ENCODE results near the gene NXN. TPM values are rescaled to one million over a fixed set of nuclear protein-coding genes. Genes with fewer than 3 reads are reported as not detected.
A peak's percentile ranks its signal among the peaks of the same experiment; 100 is the strongest.
"Not testable (repeated sequence)": the region's sequence is repeated elsewhere in the genome, so short reads cannot be mapped to it uniquely, and the experiment has no call there.

Gene NXN
- total RNA-seq, 8 experiments from 2014 or later = 1.0 to 66.4 (median 22.6) TPM

GRCh38 chr17:850086-850850 is 129.3 kb downstream of the NXN start:
- 75 to 93% (median 91%) methylated on average over 4 to 12 of the region's 25 CpGs; no CpG with 5 or more reads in 5 of the 10 experiments for WGBS, 10 experiments
- Histone ChIP-seq H3K4me3 (no peak overlapping the region), H3K4me1 (replicated peaks in 1 of 2) (peaks cover 15 to 37% of the 10 kb centered on the region in 2 donors), H3K27ac (no peak overlapping the region)
- ATAC-seq (replicated peaks in 6 of 8) = no peak
- in situ Hi-C loops (cut with MboI; ENCODE audit: low pct_unique_long_range_greater_than_20kb in 2 of 9, low sequenced_read_pairs in 9 of 9, unreplicated experiment in 9 of 9) = no loop called here

- in situ Hi-C loops (cut with MboI; ENCODE audit: low pct_unique_long_range_greater_than_20kb in 2 of 9, low sequenced_read_pairs in 9 of 9, unreplicated experiment in 9 of 9) = no loop called here
- Histone ChIP-seq H3K27ac (no peak overlapping the region), H3K4me1 (replicated peaks in 1 of 2) (peaks cover 15 to 37% of the 10 kb centered on the region in 2 donors), H3K4me3 (no peak overlapping the region)
- peak in 1 of 8 experiments; percentile 45 for ATAC-seq (replicated peaks in 6 of 8)
- WGBS, 10 experiments = 28 to 100% (median 84%) methylated on average over 2 to 10 of the region's 11 CpGs
These were observed 131.2 kb downstream of the NXN start for GRCh38 chr17:848402-848801.

GRCh38 chr17:846901-847843 is 132.4 kb downstream of the NXN start:
- peaks cover 14 to 37% of the 10 kb centered on the region in 2 donors for H3K4me1 ChIP-seq (replicated peaks in 1 of 2)
- ATAC-seq (replicated peaks in 6 of 8) = no peak
- in situ Hi-C loops (cut with MboI; ENCODE audit: low pct_unique_long_range_greater_than_20kb in 2 of 9, low sequenced_read_pairs in 9 of 9, unreplicated experiment in 9 of 9) = no loop called here
- H3K4me3 ChIP-seq = no peak overlapping the region
- no peak overlapping the region for H3K27ac ChIP-seq
- WGBS, 10 experiments = 5 to 100% (median 81%) methylated on average over 1 to 16 of the region's 32 CpGs; no CpG with 5 or more reads in 1 of the 10 experiments

GRCh38 chr17:841313-841712 is 138.3 kb downstream of the NXN start:
- ATAC-seq (replicated peaks in 6 of 8) = no peak
- WGBS, 10 experiments = 83 to 90% (median 85%) methylated on average over 2 to 17 of the region's 33 CpGs; no CpG with 5 or more reads in 6 of the 10 experiments
- H3K4me1 ChIP-seq (replicated peaks in 1 of 2) = no peaks in the 10 kb centered on the region

GRCh38 chr17:838486-838885 is 141.1 kb downstream of the NXN start:
- no peaks in the 10 kb centered on the region for H3K4me1 ChIP-seq (replicated peaks in 1 of 2)
- in situ Hi-C loops (cut with MboI; ENCODE audit: low pct_unique_long_range_greater_than_20kb in 2 of 9, low sequenced_read_pairs in 9 of 9, unreplicated experiment in 9 of 9) = no loop called here
- no peak for ATAC-seq (replicated peaks in 6 of 8)
- no peak overlapping the region for H3K27ac ChIP-seq
- H3K4me3 ChIP-seq = no peak overlapping the region
- WGBS, 10 experiments = 70 to 100% (median 98%) methylated on average over 1 to 9 of the region's 11 CpGs; no CpG with 5 or more reads in 3 of the 10 experiments

More at GRCh38 chr17:841313-841712, 138.3 kb downstream of the NXN start:
- H3K4me3 ChIP-seq = no peak overlapping the region
- in situ Hi-C loops (cut with MboI; ENCODE audit: low pct_unique_long_range_greater_than_20kb in 2 of 9, low sequenced_read_pairs in 9 of 9, unreplicated experiment in 9 of 9) = no loop called here
- H3K27ac ChIP-seq = no peak overlapping the region

- no peak for ATAC-seq (replicated peaks in 6 of 8)
- Histone ChIP-seq H3K4me3 (no peak overlapping the region), H3K4me1 (replicated peaks in 1 of 2) (no peaks in the 10 kb centered on the region), H3K27ac (no peak overlapping the region)
- in situ Hi-C loops (cut with MboI; ENCODE audit: low pct_unique_long_range_greater_than_20kb in 2 of 9, low sequenced_read_pairs in 9 of 9, unreplicated experiment in 9 of 9) = no loop called here
- 100% methylated on average over 1 of the region's 9 CpGs; no CpG with 5 or more reads in 9 of the 10 experiments for WGBS, 10 experiments
These were observed 143.4 kb downstream of the NXN start for GRCh38 chr17:836151-836550.

GRCh38 chr17:835721-836120 is 143.9 kb downstream of the NXN start:
- H3K27ac ChIP-seq; in situ Hi-C loops (cut with MboI; ENCODE audit: low pct_unique_long_range_greater_than_20kb in 2 of 9, low sequenced_read_pairs in 9 of 9, unreplicated experiment in 9 of 9); H3K4me1 ChIP-seq (replicated peaks in 1 of 2); H3K4me3 ChIP-seq; ATAC-seq (replicated peaks in 6 of 8): not testable (repeated sequence)
- no CpG with 5 or more reads among the region's 27 CpGs for WGBS, 10 experiments

- no peak overlapping the region for H3K4me3 ChIP-seq
- H3K27ac ChIP-seq = no peak overlapping the region
- peak in 4 of 8 experiments; percentile 67 to 80 (median 70) for ATAC-seq (replicated peaks in 6 of 8)
- no peaks in the 10 kb centered on the region for H3K4me1 ChIP-seq (replicated peaks in 1 of 2)
- 4 to 100% (median 82%) methylated on average over 1 to 8 of the region's 9 CpGs; no CpG with 5 or more reads in 1 of the 10 experiments for WGBS, 10 experiments
- in situ Hi-C loops (cut with MboI; ENCODE audit: low pct_unique_long_range_greater_than_20kb in 2 of 9, low sequenced_read_pairs in 9 of 9, unreplicated experiment in 9 of 9) = no loop called here
These were observed 144.3 kb downstream of the NXN start for GRCh38 chr17:835263-835662.

- Histone ChIP-seq H3K4me1 (replicated peaks in 1 of 2) (no peaks in the 10 kb centered on the region), H3K27ac (no peak overlapping the region), H3K4me3 (no peak overlapping the region)
- ATAC-seq (replicated peaks in 6 of 8) = no peak
- in situ Hi-C loops (cut with MboI; ENCODE audit: low pct_unique_long_range_greater_than_20kb in 2 of 9, low sequenced_read_pairs in 9 of 9, unreplicated experiment in 9 of 9) = no loop called here
- WGBS, 10 experiments = 83 to 100% (median 90%) methylated on average over 1 to 4 of the region's 6 CpGs; no CpG with 5 or more reads in 7 of the 10 experiments
These were observed 145.4 kb downstream of the NXN start for GRCh38 chr17:834136-834535.

GRCh38 chr17:830950-831349 is 148.6 kb downstream of the NXN start:
- ATAC-seq (replicated peaks in 6 of 8) = no peak
- Histone ChIP-seq H3K4me1 (replicated peaks in 1 of 2) (no peaks in the 10 kb centered on the region), H3K4me3 (no peak overlapping the region), H3K27ac (no peak overlapping the region)
- WGBS, 10 experiments = 64 to 100% (median 87%) methylated on average over 1 to 6 of the region's 7 CpGs; no CpG with 5 or more reads in 2 of the 10 experiments
- in situ Hi-C loops (cut with MboI; ENCODE audit: low pct_unique_long_range_greater_than_20kb in 2 of 9, low sequenced_read_pairs in 9 of 9, unreplicated experiment in 9 of 9) = no loop called here

- in situ Hi-C loops (cut with MboI; ENCODE audit: low pct_unique_long_range_greater_than_20kb in 2 of 9, low sequenced_read_pairs in 9 of 9, unreplicated experiment in 9 of 9) = no loop called here
- 50 to 93% (median 81%) methylated on average over 2 to 10 of the region's 19 CpGs; no CpG with 5 or more reads in 4 of the 10 experiments for WGBS, 10 experiments
These were observed 149.2 kb downstream of the NXN start for GRCh38 chr17:830381-830780.

GRCh38 chr17:829614-830013 is 150.0 kb downstream of the NXN start:
- in situ Hi-C loops (cut with MboI; ENCODE audit: low pct_unique_long_range_greater_than_20kb in 2 of 9, low sequenced_read_pairs in 9 of 9, unreplicated experiment in 9 of 9); H3K4me3 ChIP-seq; ATAC-seq (replicated peaks in 6 of 8); H3K4me1 ChIP-seq (replicated peaks in 1 of 2); H3K27ac ChIP-seq: not testable (repeated sequence)
- WGBS, 10 experiments = 100% methylated on average over 1 of the region's 3 CpGs; no CpG with 5 or more reads in 9 of the 10 experiments

More at GRCh38 chr17:830381-830780, 149.2 kb downstream of the NXN start:
- Histone ChIP-seq H3K4me1 (replicated peaks in 1 of 2) (no peaks in the 10 kb centered on the region), H3K4me3 (no peak overlapping the region), H3K27ac (no peak overlapping the region)
- no peak for ATAC-seq (replicated peaks in 6 of 8)

GRCh38 chr17:828761-829160 is 150.8 kb downstream of the NXN start:
- no peak overlapping the region for H3K4me3 ChIP-seq
- 7 to 100% (median 93%) methylated on average over 1 to 5 of the region's 5 CpGs for WGBS, 10 experiments
- H3K27ac ChIP-seq = no peak overlapping the region
- no peaks in the 10 kb centered on the region for H3K4me1 ChIP-seq (replicated peaks in 1 of 2)
- ATAC-seq (replicated peaks in 6 of 8) = no peak
- in situ Hi-C loops (cut with MboI; ENCODE audit: low pct_unique_long_range_greater_than_20kb in 2 of 9, low sequenced_read_pairs in 9 of 9, unreplicated experiment in 9 of 9) = no loop called here
